Skeletal muscle tissue (tissue), 4 donors: ENCODE results near the gene SPAG7. TPM values are rescaled to one million over a fixed set of nuclear protein-coding genes. Genes with fewer than 3 reads are reported as not detected.
"Not testable (repeated sequence)": the region's sequence is repeated elsewhere in the genome, so short reads cannot be mapped to it uniquely, and the experiment has no call there.

ENCODE experiments used
- H3K27ac ChIP-seq: one replicate; pipeline ENCODE4 v1.7.0; 2013; ENCODE audit warnings: mild to moderate bottlenecking, low read depth, low read length, inconsistent platforms
- H3K27me3 ChIP-seq, 3 donors: one replicate each; pipeline ENCODE4 v1.7.0; 2013; ENCODE audit warnings: low read length in 3 of 3; ENCODE audit not compliant: control insufficient read depth in 3 of 3, insufficient read depth in 3 of 3
- H3K36me3 ChIP-seq, 3 donors: one replicate each; pipeline ENCODE4 v1.7.0; 2013; ENCODE audit warnings: low read length in 3 of 3; ENCODE audit not compliant: control insufficient read depth in 3 of 3, insufficient read depth in 3 of 3
- H3K4me1 ChIP-seq, 3 donors: one replicate each; pipeline ENCODE4 v1.7.0; 2013; ENCODE audit warnings: low read length in 3 of 3, mild to moderate bottlenecking in 3 of 3; ENCODE audit not compliant: control insufficient read depth in 3 of 3, insufficient read depth in 3 of 3
- H3K4me3 ChIP-seq, 3 donors: one replicate each; pipeline ENCODE4 v1.7.0; 2013; ENCODE audit warnings: low read length in 3 of 3
- H3K9ac ChIP-seq, 3 donors: one replicate each; pipeline ENCODE4 v1.7.0; 2013; ENCODE audit warnings: low read length in 3 of 3, mild to moderate bottlenecking in 3 of 3, moderate library complexity in 2 of 3, low read depth in 1 of 3
- H3K9me3 ChIP-seq, 3 donors: one replicate each; pipeline ENCODE4 v1.7.0; 2013; ENCODE audit warnings: low read length in 3 of 3; ENCODE audit not compliant: control insufficient read depth in 3 of 3
- total RNA-seq: library from RNA; depleted of rRNA; stranded (reverse); fragments of >200 nt; gene quantifications from one replicate; pipeline ENCODE4 v1.2.3, GENCODE V29; 2014
- donor health status: Osteomylitis.

Gene SPAG7
- total RNA-seq, 1 donor from 2014 or later = 51.7 TPM

- no peak overlapping the region for H3K4me3 ChIP-seq
- peaks cover 12 to 22% (median 21%) of the 10 kb centered on the region in 3 donors for H3K36me3 ChIP-seq
- no peak overlapping the region for H3K9ac ChIP-seq
- no peak overlapping the region for H3K27ac ChIP-seq
- peaks cover 32 to 35% (median 34%) of the 10 kb centered on the region in 3 donors for H3K4me1 ChIP-seq
- H3K9me3 ChIP-seq = no peaks in the 10 kb centered on the region
- H3K27me3 ChIP-seq = no peaks in the 10 kb centered on the region
These were observed 34.9 kb downstream of the SPAG7 start for GRCh38 chr17:4932756-4933155.

- H3K4me1 ChIP-seq = peaks cover 24 to 28% (median 26%) of the 10 kb centered on the region in 3 donors
- no peak within 1 kb of the TSS for H3K9ac ChIP-seq
- no peaks in the 10 kb centered on the region for H3K9me3 ChIP-seq
- peaks cover 5 to 14% (median 13%) of the 10 kb centered on the region in 3 donors for H3K36me3 ChIP-seq
- no peak within 1 kb of the TSS for H3K27ac ChIP-seq
- H3K27me3 ChIP-seq = no peaks in the 10 kb centered on the region
- no peak within 1 kb of the TSS for H3K4me3 ChIP-seq
These were observed 35.7 kb downstream of the SPAG7 start, which contains the start of gene GP1BA for GRCh38 chr17:4931963-4932362. Gene GP1BA (plus strand): TSS chr17:4932277. CDS start chr17:4932605, 328 bp downstream.

- H3K36me3 ChIP-seq = peaks cover 0 to 4% (median 3%) of the 10 kb centered on the region in 3 donors
- no peaks in the 10 kb centered on the region for H3K27me3 ChIP-seq
- no peak overlapping the region for H3K27ac ChIP-seq
- H3K9ac ChIP-seq = no peak overlapping the region
- peaks cover under 1 to 3% (median under 1%) of the 10 kb centered on the region in 3 donors for H3K4me1 ChIP-seq
- H3K9me3 ChIP-seq = no peaks in the 10 kb centered on the region
- H3K4me3 ChIP-seq = no peak overlapping the region
These were observed 38.7 kb downstream of the SPAG7 start for GRCh38 chr17:4928881-4929280.

GRCh38 chr17:4926577-4927335, 40.9 kb downstream of the SPAG7 start:
- not testable (repeated sequence) for H3K4me1 ChIP-seq, H3K27me3 ChIP-seq, H3K9ac ChIP-seq, H3K4me3 ChIP-seq, H3K9me3 ChIP-seq, H3K36me3 ChIP-seq, H3K27ac ChIP-seq

- Histone ChIP-seq H3K27me3 (no peaks in the 10 kb centered on the region), H3K27ac (no peak overlapping the region), H3K36me3 (no peaks in the 10 kb centered on the region), H3K4me1 (no peaks in the 10 kb centered on the region), H3K4me3 (no peak overlapping the region), H3K9me3 (no peaks in the 10 kb centered on the region), H3K9ac (no peak overlapping the region)
These were observed 46.3 kb downstream of the SPAG7 start for GRCh38 chr17:4921320-4921719.

- Histone ChIP-seq H3K27me3 (no peaks in the 10 kb centered on the region), H3K27ac (no peak overlapping the region), H3K36me3 (no peaks in the 10 kb centered on the region), H3K4me3 (no peak overlapping the region), H3K9me3 (no peaks in the 10 kb centered on the region), H3K4me1 (no peaks in the 10 kb centered on the region), H3K9ac (no peak overlapping the region)
These were observed 47.1 kb downstream of the SPAG7 start for GRCh38 chr17:4920351-4921048.

GRCh38 chr17:4919511-4920047, 48.0 kb downstream of the SPAG7 start:
- Histone ChIP-seq H3K4me1 (no peaks in the 10 kb centered on the region), H3K27me3 (no peaks in the 10 kb centered on the region), H3K9me3 (no peaks in the 10 kb centered on the region), H3K36me3 (no peaks in the 10 kb centered on the region), H3K27ac (no peak overlapping the region), H3K9ac (no peak overlapping the region), H3K4me3 (no peak overlapping the region)

- H3K36me3 ChIP-seq, H3K4me3 ChIP-seq, H3K27me3 ChIP-seq: not testable (repeated sequence)
These were observed 53.1 kb downstream of the SPAG7 start for GRCh38 chr17:4914551-4914950.

GRCh38 chr17:4913994-4914393, 53.6 kb downstream of the SPAG7 start:
- no peak overlapping the region for H3K9ac ChIP-seq
- H3K4me3 ChIP-seq = no peak overlapping the region
- H3K27ac ChIP-seq = no peak overlapping the region
- peaks cover 3 to 7% (median 6%) of the 10 kb centered on the region in 3 donors for H3K4me1 ChIP-seq
- H3K9me3 ChIP-seq = no peaks in the 10 kb centered on the region
- H3K36me3 ChIP-seq = no peaks in the 10 kb centered on the region
- H3K27me3 ChIP-seq = no peaks in the 10 kb centered on the region

More at GRCh38 chr17:4914551-4914950, 53.1 kb downstream of the SPAG7 start:
- not testable (repeated sequence) for H3K27ac ChIP-seq, H3K4me1 ChIP-seq, H3K9me3 ChIP-seq, H3K9ac ChIP-seq
